Thyroid gland (tissue), 4 donors: ENCODE results near the gene ATAD3A. TPM values are rescaled to one million over a fixed set of nuclear protein-coding genes. Genes with fewer than 3 reads are reported as not detected.
A peak's percentile ranks its signal among the peaks of the same experiment; 100 is the strongest.

Experiments used
- DNase-seq, 2 donors: peaks; one replicate each; pipeline ENCODE4 v3.0.0-alpha.2; 2019
- H3K27ac ChIP-seq, 3 donors: fragments of 200-600 bp; sonication (generic); 1 replicate in 2 of 3; 2 replicates in 1 of 3; pipeline ENCODE4 v1.5.1; 2016 to 2019; ENCODE audit warnings: mild to moderate bottlenecking in 1 of 3, moderate library complexity in 1 of 3
- H3K27me3 ChIP-seq: fragments of 200-600 bp; sonication (generic); one replicate; pipeline ENCODE4 v1.5.1; 2019
- H3K36me3 ChIP-seq, 2 donors: fragments of 200-600 bp; sonication (generic); one replicate each; pipeline ENCODE4 v1.5.1; 2016 to 2019
- H3K4me1 ChIP-seq, 2 donors: fragments of 200-600 bp; sonication (generic); one replicate each; pipeline ENCODE4 v1.5.1; 2017 to 2019
- H3K4me3 ChIP-seq, 3 donors: fragments of 200-600 bp; sonication (generic); replicated peaks in 1 of 3; 1 replicate in 2 of 3; 2 replicates in 1 of 3; pipeline ENCODE4 v1.5.1; 2016; ENCODE audit warnings: mild to moderate bottlenecking in 1 of 3
- H3K9me3 ChIP-seq: fragments of 200-600 bp; sonication (generic); one replicate; pipeline ENCODE4 v1.5.1; 2017
- POLR2A ChIP-seq, 2 donors: fragments of 450-650 bp; IDR thresholded peaks; one replicate each; pipeline ENCODE4 v1.6.1; 2017; ENCODE audit warnings: antibody characterized with exemption in 2 of 2, mild to moderate bottlenecking in 2 of 2, moderate library complexity in 1 of 2
- WGBS, 2 donors: methylation state at CpG; one replicate each; pipeline ENCODE4 v1.1.5; 2017; 5-methylcytosine and 5-hydroxymethylcytosine counted together
- intact Hi-C: fragments of 100-400 bp; cut with DNase I; formaldehyde crosslinking; loops from one replicate; pipeline ENCODE4 v1.15.1; 2023
- total RNA-seq, 4 donors: library from RNA; depleted of rRNA; stranded (reverse); fragments of >200 nt; gene quantifications; one replicate each; pipeline ENCODE4 v1.2.3, GENCODE V29; 2016
- TF ChIP-seq, protein P1 (sequence below), 6 experiments: fragments of 200-600 bp in 3 of 6; fragments of 450-650 bp in 3 of 6; sonication (generic) in 3 of 6; IDR thresholded peaks; one replicate each; pipeline ENCODE4 v1.5.1; 2016 to 2019; ENCODE audit warnings: antibody characterized with exemption in 6 of 6, mild to moderate bottlenecking in 2 of 6, inconsistent platforms in 1 of 6, moderate library complexity in 1 of 6

ATAD3A gene
- total RNA-seq, 4 donors from 2014 or later, result 21.6 to 34.2 (median 28.5) TPM

DNA sequence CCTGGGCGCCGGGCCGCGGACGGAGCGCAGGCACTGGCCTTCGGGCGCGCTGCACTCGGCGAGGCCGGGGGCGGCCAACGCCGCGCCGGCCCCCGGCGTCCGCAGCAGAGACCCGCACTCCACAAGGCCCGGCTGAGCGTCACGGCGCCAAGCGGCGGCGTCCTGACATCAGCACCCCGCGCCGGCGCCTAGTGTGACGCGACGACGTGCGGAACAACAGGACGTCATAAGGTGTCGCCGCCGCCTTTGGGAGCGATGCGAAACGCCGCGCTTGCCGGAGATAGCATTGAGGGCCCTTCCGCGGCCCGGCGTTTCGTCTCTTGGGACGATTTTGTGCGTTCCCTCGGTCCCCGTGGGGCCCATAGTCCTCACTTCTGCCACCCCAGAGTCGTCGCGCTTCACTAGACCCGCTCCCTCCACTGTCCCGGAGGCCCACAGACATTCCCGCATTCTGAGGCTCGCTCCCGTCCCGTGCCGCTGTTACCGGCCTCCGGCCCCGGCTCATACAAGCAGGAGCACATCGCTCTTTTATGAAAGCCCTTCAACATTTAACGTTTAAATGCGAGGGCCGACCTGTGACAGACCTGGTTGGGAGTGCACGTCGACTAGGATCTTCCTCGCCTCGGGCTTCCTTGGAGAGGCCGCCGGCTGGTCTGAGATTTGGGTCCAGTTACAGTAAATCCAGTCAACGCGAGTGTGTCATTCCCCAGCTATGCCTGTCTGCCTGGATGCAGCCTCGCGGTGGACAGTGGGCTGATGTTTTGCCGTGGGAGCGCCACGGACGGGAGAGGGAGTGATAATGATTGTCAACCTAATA is 63.0 kb downstream of the ATAD3A start, which contains the start of gene SSU72:
Gene SSU72 (minus strand): TSS at position 143 of the 817 bp plus-strand sequence. CDS start 306 bp downstream, outside the sequence.
- peaks cover 0 to 5% of the 10 kb centered on the region in 2 donors for H3K36me3 ChIP-seq
- peaks cover 16 to 35% of the 10 kb centered on the region in 2 donors for H3K4me1 ChIP-seq
- peak within 1 kb of the TSS; percentile 96 to 98 (median 96) for H3K27ac ChIP-seq
- peak; percentile 91 for DNase-seq
- 0 to 1% methylated on average over 23 to 54 of the region's 87 CpGs for WGBS, 2 donors
- no peaks in the 10 kb centered on the region for H3K27me3 ChIP-seq
- intact Hi-C loops, result no loop called here
- H3K4me3 ChIP-seq, result peak within 1 kb of the TSS; percentile 99 to 100 (median 100)
- H3K9me3 ChIP-seq, result no peaks in the 10 kb centered on the region
- peak in 1 of 2 donors; percentile 89 for TF ChIP-seq POLR2A (IDR thresholded peaks at IDR 0.05)
- TF ChIP-seq, protein P1, sequence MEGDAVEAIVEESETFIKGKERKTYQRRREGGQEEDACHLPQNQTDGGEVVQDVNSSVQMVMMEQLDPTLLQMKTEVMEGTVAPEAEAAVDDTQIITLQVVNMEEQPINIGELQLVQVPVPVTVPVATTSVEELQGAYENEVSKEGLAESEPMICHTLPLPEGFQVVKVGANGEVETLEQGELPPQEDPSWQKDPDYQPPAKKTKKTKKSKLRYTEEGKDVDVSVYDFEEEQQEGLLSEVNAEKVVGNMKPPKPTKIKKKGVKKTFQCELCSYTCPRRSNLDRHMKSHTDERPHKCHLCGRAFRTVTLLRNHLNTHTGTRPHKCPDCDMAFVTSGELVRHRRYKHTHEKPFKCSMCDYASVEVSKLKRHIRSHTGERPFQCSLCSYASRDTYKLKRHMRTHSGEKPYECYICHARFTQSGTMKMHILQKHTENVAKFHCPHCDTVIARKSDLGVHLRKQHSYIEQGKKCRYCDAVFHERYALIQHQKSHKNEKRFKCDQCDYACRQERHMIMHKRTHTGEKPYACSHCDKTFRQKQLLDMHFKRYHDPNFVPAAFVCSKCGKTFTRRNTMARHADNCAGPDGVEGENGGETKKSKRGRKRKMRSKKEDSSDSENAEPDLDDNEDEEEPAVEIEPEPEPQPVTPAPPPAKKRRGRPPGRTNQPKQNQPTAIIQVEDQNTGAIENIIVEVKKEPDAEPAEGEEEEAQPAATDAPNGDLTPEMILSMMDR (IDR thresholded peaks at IDR 0.05), result peak in 1 of 6 experiments; percentile 31

DNA sequence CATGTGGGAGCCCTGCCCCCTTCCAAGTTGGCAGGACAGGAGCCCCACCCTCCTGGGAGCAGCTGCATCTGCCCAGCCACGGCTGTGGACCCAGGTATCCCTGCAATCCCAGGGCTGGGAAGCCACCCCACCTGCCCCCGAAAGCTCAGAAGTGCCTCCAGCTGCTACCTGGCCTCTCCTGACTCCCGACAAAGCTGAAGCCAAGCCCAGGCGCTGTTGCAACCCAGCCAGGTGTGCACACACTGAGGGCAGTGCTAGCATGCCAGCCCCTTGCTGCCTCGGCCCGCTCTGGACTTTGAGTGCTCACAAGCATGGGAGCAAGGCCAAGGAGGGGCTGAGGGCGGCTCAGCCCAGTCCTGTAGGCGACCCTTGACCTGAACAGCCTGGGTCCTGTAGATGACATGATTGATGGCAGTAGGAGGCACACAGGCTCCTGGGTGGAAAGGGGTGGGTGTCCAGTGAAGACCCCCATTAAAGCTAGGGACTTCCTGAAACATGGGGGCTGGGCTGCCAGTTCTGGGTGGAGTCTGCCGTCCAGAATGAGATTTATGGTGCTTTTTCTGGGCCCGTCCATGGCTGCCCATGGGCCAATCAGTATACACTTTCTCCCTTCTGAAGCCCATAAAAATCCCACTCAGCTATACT is 65.5 kb downstream of the ATAD3A start:
- Histone ChIP-seq H3K27ac (no peak overlapping the region), H3K4me3 (no peak overlapping the region), H3K9me3 (no peaks in the 10 kb centered on the region), H3K36me3 (no peaks in the 10 kb centered on the region), H3K27me3 (no peaks in the 10 kb centered on the region), H3K4me1 (peaks cover 9 to 29% of the 10 kb centered on the region in 2 donors)
- DNase-seq, result no peak
- 49 to 63% methylated on average over 4 to 7 of the region's 10 CpGs for WGBS, 2 donors
- no peak for TF ChIP-seq POLR2A (IDR thresholded peaks at IDR 0.05)
- TF ChIP-seq, protein P1 (IDR thresholded peaks at IDR 0.05), result no peak
- intact Hi-C loops, result no loop called here

DNA sequence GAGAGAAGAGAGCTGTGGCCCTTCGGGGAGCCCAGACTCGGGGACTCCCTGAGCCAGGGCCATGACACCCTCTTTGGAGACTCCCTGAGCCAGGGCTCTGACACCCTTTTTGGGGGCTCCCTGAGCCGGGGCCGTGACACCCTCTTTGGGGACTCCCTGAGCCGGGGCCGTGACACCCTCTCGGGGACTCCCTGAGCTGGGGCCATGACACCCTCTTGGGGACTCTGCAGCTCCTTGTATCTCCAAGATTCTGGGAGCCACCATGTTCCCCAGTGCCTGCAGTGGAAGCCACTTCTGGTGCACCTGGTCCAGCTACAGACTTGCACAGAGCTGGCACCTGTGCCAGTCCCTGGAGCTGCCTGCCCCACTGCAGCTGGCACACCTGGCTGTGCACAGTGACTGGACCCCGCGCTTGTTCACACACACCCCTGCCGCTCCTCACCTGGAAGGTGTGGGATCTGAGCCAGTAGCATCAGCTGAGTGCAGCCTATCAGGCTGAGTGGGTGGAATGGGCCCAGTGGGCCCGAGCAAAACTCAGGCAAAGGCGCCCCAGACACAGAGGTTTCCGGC is 66.5 kb downstream of the ATAD3A start:
- no peak overlapping the region for H3K4me3 ChIP-seq
- 88 to 91% methylated on average over 10 to 11 of the region's 13 CpGs for WGBS, 2 donors
- no peak for TF ChIP-seq POLR2A (IDR thresholded peaks at IDR 0.05)
- TF ChIP-seq, protein P1 (IDR thresholded peaks at IDR 0.05), result no peak

DNA sequence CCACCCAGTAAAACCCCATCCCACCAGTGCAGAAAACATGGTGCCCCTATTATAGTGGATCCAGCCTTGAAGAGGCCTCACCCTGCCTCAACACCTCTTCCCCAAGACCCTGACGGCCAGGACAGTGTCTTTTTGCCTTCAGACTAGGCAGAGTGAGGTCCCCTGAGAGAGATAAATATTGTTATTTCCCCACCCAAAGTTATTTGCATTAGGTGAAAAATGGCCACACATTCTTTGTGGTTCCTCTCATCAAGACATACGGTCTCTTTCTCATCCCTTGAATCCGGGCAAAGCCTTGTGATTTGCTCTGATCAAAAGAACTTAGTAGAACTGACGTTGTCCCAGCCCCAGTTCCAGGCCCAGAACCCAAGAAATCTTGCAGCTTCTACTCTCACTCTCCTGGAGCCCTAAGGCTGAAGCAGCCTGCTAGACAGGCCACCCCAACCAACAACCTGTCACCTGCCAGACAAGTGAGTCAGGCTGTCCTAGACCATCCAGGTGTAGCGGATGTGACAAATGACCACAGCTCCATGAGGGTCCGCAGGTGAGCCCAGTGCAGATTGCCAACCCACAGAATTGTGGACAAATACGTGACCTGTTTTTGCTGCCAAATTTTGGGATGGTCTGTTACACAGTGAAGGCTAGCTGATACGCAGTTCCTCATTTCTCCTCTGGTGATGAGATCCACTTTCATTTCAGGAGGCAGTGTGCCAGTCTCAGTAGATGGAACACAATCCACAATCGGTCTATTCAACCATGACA is 70.8 kb downstream of the ATAD3A start:
- Histone ChIP-seq H3K9me3 (no peaks in the 10 kb centered on the region), H3K27ac (no peak overlapping the region), H3K27me3 (no peaks in the 10 kb centered on the region), H3K4me3 (no peak overlapping the region), H3K4me1 (peaks cover 0 to 10% of the 10 kb centered on the region in 2 donors), H3K36me3 (no peaks in the 10 kb centered on the region)
- WGBS, 2 donors, result 82 to 88% methylated on average over 9 of the region's 9 CpGs
- DNase-seq, result no peak
- intact Hi-C loops, result no loop called here
- TF ChIP-seq, protein P1 (IDR thresholded peaks at IDR 0.05), result no peak
- TF ChIP-seq POLR2A (IDR thresholded peaks at IDR 0.05), result no peak

More for the DNA sequence above, 66.5 kb downstream of the ATAD3A start:
- no peaks in the 10 kb centered on the region for H3K36me3 ChIP-seq
- H3K27me3 ChIP-seq, result no peaks in the 10 kb centered on the region
- H3K27ac ChIP-seq, result no peak overlapping the region
- intact Hi-C loops, result no loop called here
- H3K4me1 ChIP-seq, result peaks cover 6 to 19% of the 10 kb centered on the region in 2 donors
- H3K9me3 ChIP-seq, result no peaks in the 10 kb centered on the region
- no peak for DNase-seq
